ENCODE data around the gene CELSR2. TPM values are rescaled to one million over a fixed set of nuclear protein-coding genes. Genes with fewer than 3 reads are reported as not detected.

CELSR2 gene
- polyA plus RNA-seq, 1 donor from 2014 or later: 0.15 TPM

GRCh38 chr1:109262231-109263055 is 13.1 kb downstream of the CELSR2 start:
- Mint-ChIP-seq H3K4me3 (no peak overlapping the region), H3K9me3 (no peaks in the 10 kb centered on the region), H3K36me3 (no peaks in the 10 kb centered on the region), H3K27ac (no peak overlapping the region), H3K27me3 (peaks cover 4% of the 10 kb centered on the region), H3K4me1 (peaks cover 0 to 3% (median 1%) of the 10 kb centered on the region in 3 donors)

- Mint-ChIP-seq H3K4me1 (peaks cover 0 to 3% (median 1%) of the 10 kb centered on the region in 3 donors), H3K9me3 (no peaks in the 10 kb centered on the region), H3K27ac (no peak overlapping the region), H3K36me3 (no peaks in the 10 kb centered on the region), H3K27me3 (peaks cover 4% of the 10 kb centered on the region), H3K4me3 (peak overlapping the region in 1 of 4 donors; percentile 49)
These were observed 13.9 kb downstream of the CELSR2 start for GRCh38 chr1:109263234-109263596.

GRCh38 chr1:109263597-109264378 is 14.4 kb downstream of the CELSR2 start:
- H3K27ac Mint-ChIP-seq: no peak overlapping the region

GRCh38 chr1:109264379-109264755 is 15.0 kb downstream of the CELSR2 start:
- Mint-ChIP-seq H3K27me3 (peaks cover 4% of the 10 kb centered on the region), H3K4me3 (no peak overlapping the region), H3K36me3 (no peaks in the 10 kb centered on the region), H3K27ac (no peak overlapping the region), H3K9me3 (no peaks in the 10 kb centered on the region), H3K4me1 (peaks cover 0 to 3% (median 1%) of the 10 kb centered on the region in 3 donors)

More at GRCh38 chr1:109263597-109264378, 14.4 kb downstream of the CELSR2 start:
- peaks cover 0 to 3% (median 1%) of the 10 kb centered on the region in 3 donors for H3K4me1 Mint-ChIP-seq
- H3K36me3 Mint-ChIP-seq: no peaks in the 10 kb centered on the region
- no peak overlapping the region for H3K4me3 Mint-ChIP-seq
- H3K27me3 Mint-ChIP-seq: peaks cover 4% of the 10 kb centered on the region
- no peaks in the 10 kb centered on the region for H3K9me3 Mint-ChIP-seq

GRCh38 chr1:109265016-109265415 is 15.7 kb downstream of the CELSR2 start:
- Mint-ChIP-seq H3K36me3 (no peaks in the 10 kb centered on the region), H3K4me1 (peaks cover 0 to 3% (median 1%) of the 10 kb centered on the region in 3 donors), H3K27me3 (peaks cover 4% of the 10 kb centered on the region), H3K4me3 (no peak overlapping the region), H3K27ac (no peak overlapping the region), H3K9me3 (no peaks in the 10 kb centered on the region)

- Mint-ChIP-seq H3K36me3 (no peaks in the 10 kb centered on the region), H3K4me3 (peak overlapping the region in 1 of 4 donors; percentile 5), H3K27ac (no peak overlapping the region), H3K4me1 (peaks cover 0 to 3% (median 1%) of the 10 kb centered on the region in 3 donors), H3K27me3 (peaks cover 4% of the 10 kb centered on the region), H3K9me3 (no peaks in the 10 kb centered on the region)
These were observed 16.5 kb downstream of the CELSR2 start for GRCh38 chr1:109265741-109266330.

GRCh38 chr1:109266965-109267364 is 17.6 kb downstream of the CELSR2 start:
- no peak overlapping the region for H3K4me3 Mint-ChIP-seq

GRCh38 chr1:109267743-109268300 is 18.5 kb downstream of the CELSR2 start:
- Mint-ChIP-seq H3K4me1 (peaks cover 0 to 3% (median 1%) of the 10 kb centered on the region in 3 donors), H3K36me3 (peaks cover 2% of the 10 kb centered on the region), H3K27me3 (peaks cover 2% of the 10 kb centered on the region), H3K9me3 (no peaks in the 10 kb centered on the region), H3K4me3 (no peak overlapping the region), H3K27ac (no peak overlapping the region)

More at GRCh38 chr1:109266965-109267364, 17.6 kb downstream of the CELSR2 start:
- Mint-ChIP-seq H3K4me1 (peaks cover 0 to 3% (median 1%) of the 10 kb centered on the region in 3 donors), H3K9me3 (no peaks in the 10 kb centered on the region), H3K36me3 (peaks cover 2% of the 10 kb centered on the region), H3K27me3 (peaks cover 4% of the 10 kb centered on the region), H3K27ac (no peak overlapping the region)

- H3K4me1 Mint-ChIP-seq: peaks cover 0 to 1% (median under 1%) of the 10 kb centered on the region in 3 donors
- no peaks in the 10 kb centered on the region for H3K9me3 Mint-ChIP-seq
- peaks cover under 1% of the 10 kb centered on the region for H3K27me3 Mint-ChIP-seq
- no peak overlapping the region for H3K27ac Mint-ChIP-seq
- no peak overlapping the region for H3K4me3 Mint-ChIP-seq
- H3K36me3 Mint-ChIP-seq: peaks cover 2% of the 10 kb centered on the region
These were observed 19.3 kb downstream of the CELSR2 start for GRCh38 chr1:109268431-109269211.

GRCh38 chr1:109269212-109269980 is 20.1 kb downstream of the CELSR2 start:
- Mint-ChIP-seq H3K4me3 (no peak overlapping the region), H3K27me3 (no peaks in the 10 kb centered on the region), H3K36me3 (peaks cover 2% of the 10 kb centered on the region), H3K4me1 (no peaks in the 10 kb centered on the region), H3K27ac (no peak overlapping the region), H3K9me3 (no peaks in the 10 kb centered on the region)

- no peak overlapping the region for H3K4me3 Mint-ChIP-seq
- peaks cover 2% of the 10 kb centered on the region for H3K36me3 Mint-ChIP-seq
- peak overlapping the region in 1 of 3 donors; percentile 46 for H3K27ac Mint-ChIP-seq
- H3K4me1 Mint-ChIP-seq: no peaks in the 10 kb centered on the region
- no peaks in the 10 kb centered on the region for H3K27me3 Mint-ChIP-seq
- no peaks in the 10 kb centered on the region for H3K9me3 Mint-ChIP-seq
These were observed 20.8 kb downstream of the CELSR2 start for GRCh38 chr1:109269981-109270622.

- H3K27me3 Mint-ChIP-seq: peaks cover 4% of the 10 kb centered on the region
- peaks cover 2% of the 10 kb centered on the region for H3K36me3 Mint-ChIP-seq
- no peak overlapping the region for H3K4me3 Mint-ChIP-seq
- no peaks in the 10 kb centered on the region for H3K4me1 Mint-ChIP-seq
- no peak overlapping the region for H3K27ac Mint-ChIP-seq
- no peaks in the 10 kb centered on the region for H3K9me3 Mint-ChIP-seq
These were observed 21.4 kb downstream of the CELSR2 start for GRCh38 chr1:109270623-109271317.

- Mint-ChIP-seq H3K4me1 (no peaks in the 10 kb centered on the region), H3K4me3 (no peak overlapping the region), H3K36me3 (peaks cover 2% of the 10 kb centered on the region), H3K9me3 (no peaks in the 10 kb centered on the region), H3K27me3 (peaks cover 4% of the 10 kb centered on the region), H3K27ac (no peak overlapping the region)
These were observed 22.1 kb downstream of the CELSR2 start for GRCh38 chr1:109271458-109271857.

Data from IgD-negative memory B cell (primary cell).